Endothelial cell of umbilical vein (primary cell): ENCODE results near the gene MRO. TPM values are rescaled to one million over a fixed set of nuclear protein-coding genes. Genes with fewer than 3 reads are reported as not detected.

ENCODE experiments used
- BruUV-seq: library from RNA; stranded (reverse); fragments of 400-500 nt; replicated peaks from 2 replicates; lab custom pipeline; 2021; lab: Mats Ljungman, UMichigan
- CTCF ChIA-PET: fragments of 300-600, 350-600 bp; sonication (Branson Sonifier 250); formaldehyde crosslinking; loops from one replicate; lab custom pipeline; 2021; ENCODE audit warnings: antibody characterized with exemption, inconsistent platforms; lab: Charles Lee
- POLR2A ChIA-PET: fragments of 300-600, 350-600 bp; sonication (Branson Sonifier 250); formaldehyde crosslinking; loops from one replicate; lab custom pipeline; 2021; ENCODE audit warnings: antibody characterized with exemption, inconsistent platforms; lab: Charles Lee
- DNase-seq: peaks from one replicate; pipeline ENCODE4 v3.0.0-alpha.2; 2011; ENCODE audit warnings: low read depth, low spot score
- FAIRE-seq: peaks from 2 replicates; lab custom pipeline; 2011; peaks lifted over from hg19 to GRCh38; lab: Jason Lieb, UNC
- H2AFZ ChIP-seq: 2 replicates; pipeline ENCODE4 v1.6.0; 2012; ENCODE audit warnings: low read depth, low read length, control low read depth, inconsistent platforms
- H3K27ac ChIP-seq: 2 replicates; pipeline ENCODE4 v1.5.1; 2011; ENCODE audit warnings: low read depth, mild to moderate bottlenecking, control low read depth, low read length, moderate library complexity; ENCODE audit not compliant: insufficient read depth
- H3K27me3 ChIP-seq, 2 experiments: 2 replicates each; pipeline versions ENCODE4 v1.6.0 to v1.6.1; 2011; ENCODE audit warnings: low read length in 2 of 2, mixed read lengths in 1 of 2; ENCODE audit not compliant: control insufficient read depth in 2 of 2, insufficient read depth in 2 of 2
- H3K36me3 ChIP-seq, 2 experiments: 2 replicates in 1 of 2; 3 replicates in 1 of 2; pipeline ENCODE4 v1.5.1; 2011; ENCODE audit warnings: low read length in 2 of 2, mild to moderate bottlenecking in 1 of 2, moderate library complexity in 1 of 2; ENCODE audit not compliant: control insufficient read depth in 2 of 2, insufficient read depth in 2 of 2; ENCODE audit errors: extremely low read depth in 1 of 2
- H3K4me1 ChIP-seq: 3 replicates; pipeline ENCODE4 v1.5.1; 2011; ENCODE audit warnings: mild to moderate bottlenecking, low read length; ENCODE audit not compliant: control insufficient read depth, insufficient read depth; ENCODE audit errors: extremely low read depth
- H3K4me2 ChIP-seq: 2 replicates; pipeline ENCODE4 v1.6.1; 2011; ENCODE audit warnings: low read length, control low read depth, mixed read lengths; ENCODE audit not compliant: insufficient read depth
- H3K4me3 ChIP-seq, 3 experiments: fragments of 200-600 bp in 1 of 3; sonication (generic), shearing (Covaris generic) in 1 of 3; replicated peaks in 1 of 3; 2 replicates each; pipeline ENCODE4 v1.5.1; 2011 to 2016; ENCODE audit warnings: control low read depth in 3 of 3, low read length in 3 of 3, mild to moderate bottlenecking in 2 of 3, inconsistent platforms in 1 of 3, low read depth in 1 of 3, moderate library complexity in 1 of 3; ENCODE audit not compliant: insufficient read depth in 1 of 3
- H3K79me2 ChIP-seq: 2 replicates; pipeline ENCODE4 v1.6.0; 2012; ENCODE audit warnings: low read length, inconsistent platforms; ENCODE audit not compliant: control insufficient read depth, insufficient read depth
- H3K9ac ChIP-seq: replicated peaks from 2 replicates; pipeline ENCODE3; 2011; ENCODE audit warnings: low read length, control low read depth; ENCODE audit not compliant: insufficient read depth; ENCODE audit errors: extremely low read depth
- H3K9me1 ChIP-seq: replicated peaks from 3 replicates; pipeline ENCODE4 v1.6.0; 2011; ENCODE audit warnings: mild to moderate bottlenecking, low read length; ENCODE audit not compliant: control insufficient read depth, insufficient read depth; ENCODE audit errors: extremely low read depth
- H3K9me3 ChIP-seq: replicated peaks from 2 replicates; pipeline ENCODE4 v1.5.1; 2012; ENCODE audit warnings: low read length, inconsistent platforms; ENCODE audit not compliant: control insufficient read depth, insufficient read depth
- H4K20me1 ChIP-seq: replicated peaks from 2 replicates; pipeline ENCODE3; 2011; ENCODE audit warnings: mild to moderate bottlenecking, low read length; ENCODE audit not compliant: control insufficient read depth, insufficient read depth; ENCODE audit errors: extremely low read depth
- CTCF ChIP-seq, 2 donors: IDR thresholded peaks; 1 replicate in 1 of 2; 2 replicates in 1 of 2; pipeline ENCODE4 v1.5.1; 2011; ENCODE audit warnings: low read length in 2 of 2, mild to moderate bottlenecking in 2 of 2, moderate library complexity in 2 of 2, control low read depth in 1 of 2, inconsistent platforms in 1 of 2, low read depth in 1 of 2; ENCODE audit not compliant: insufficient read depth in 1 of 2; ENCODE audit errors: extremely low read depth in 1 of 2
- EZH2 ChIP-seq: IDR thresholded peaks from 2 replicates; pipeline ENCODE4 v1.6.1; 2012; ENCODE audit warnings: borderline replicate concordance, low read depth, mild to moderate bottlenecking, moderate library complexity, low read length, inconsistent platforms; ENCODE audit not compliant: severe bottlenecking
- FOS ChIP-seq: IDR thresholded peaks from 2 replicates; pipeline ENCODE4 v1.6.1; 2011; ENCODE audit warnings: mild to moderate bottlenecking, low read length, moderate library complexity, borderline replicate concordance; ENCODE audit not compliant: insufficient read depth
- GATA2 ChIP-seq: IDR thresholded peaks from 2 replicates; pipeline ENCODE4 v1.7.0; 2011; ENCODE audit warnings: low read depth, mild to moderate bottlenecking, moderate library complexity, mixed read lengths, low read length; ENCODE audit not compliant: insufficient read length, insufficient read depth
- JUN ChIP-seq: IDR thresholded peaks from 2 replicates; pipeline ENCODE4 v1.6.1; 2011; ENCODE audit warnings: borderline replicate concordance, low read depth; ENCODE audit not compliant: insufficient read length, insufficient read depth
- MYC ChIP-seq: IDR thresholded peaks from one replicate; pipeline ENCODE4 v1.6.1; 2011; ENCODE audit warnings: mild to moderate bottlenecking, low read depth, low read length
- POLR2A ChIP-seq: IDR thresholded peaks from 2 replicates; pipeline ENCODE4 v1.6.1; 2012; ENCODE audit warnings: low read depth, mild to moderate bottlenecking, control low read depth, low read length
- POLR2AphosphoS5 ChIP-seq: IDR thresholded peaks from 2 replicates; pipeline ENCODE4 v1.6.1; 2012; ENCODE audit warnings: low read depth, mild to moderate bottlenecking, control low read depth, low read length, moderate library complexity; ENCODE audit not compliant: insufficient read depth
- dilution Hi-C: fragments of 300-500 bp; cut with MboI; formaldehyde crosslinking; loops from one replicate; pipeline ENCODE4 v1.15.0; 2019; ENCODE audit warnings: low sequenced_read_pairs; ENCODE audit not compliant: extremely low pct_ligation_motif_present
- intact Hi-C: fragments of 100-400 bp; cut with micrococcal nuclease; formaldehyde crosslinking; loops from one replicate; pipeline ENCODE4 v1.10.0; 2022
- polyA plus RNA-seq, 4 experiments: library from polyadenylated mRNA; depleted of rRNA in 3 of 4; stranded (reverse) in 3 of 4; unstranded in 1 of 4; fragments of >200 nt; gene quantifications; 2 replicates each; pipeline versions ENCODE4 v1.2.1 to v1.2.3, GENCODE V29; 2011 to 2012; ENCODE audit warnings: missing spikeins in 1 of 4
- total RNA-seq: library from RNA; stranded (reverse); gene quantifications from 2 replicates; pipeline ENCODE4 v1.2.3, GENCODE V29; 2021
- TF ChIP-seq, protein P1 (sequence below): IDR thresholded peaks from 2 replicates; pipeline ENCODE4 v1.6.1; 2011; ENCODE audit not compliant: insufficient read depth, insufficient read length

Gene MRO
- total and polyA plus RNA-seq, 2 donors (not counting 3 experiments of a cell fraction or from before 2014, with no cell fraction given), result not detected

GRCh38 chr18:50844554-50844953, 24.7 kb upstream of the MRO start:
- FAIRE-seq (no peak), DNase-seq (no peak)
- Histone ChIP-seq H3K9ac (no peak overlapping the region), H4K20me1 (no peaks in the 10 kb centered on the region), H3K4me1 (peaks cover 5% of the 10 kb centered on the region), H2AFZ (no peak overlapping the region), H3K4me2 (no peak overlapping the region), H3K27ac (no peak overlapping the region), H3K36me3 (no peaks in the 10 kb centered on the region), H3K9me1 (no peaks in the 10 kb centered on the region), H3K27me3 (no peaks in the 10 kb centered on the region), H3K9me3 (no peaks in the 10 kb centered on the region), H3K79me2 (no peaks in the 10 kb centered on the region), H3K4me3 (no peak overlapping the region)
- BruUV-seq, result no TSS peak
- dilution Hi-C loops, result no loop called here
- ChIA-PET CTCF (no interaction called here), POLR2A (no interaction called here)
- intact Hi-C loops, result no loop called here
- TF ChIP-seq FOS, result no peak
- no peak for TF ChIP-seq POLR2AphosphoS5
- no peak for TF ChIP-seq CTCF (IDR thresholded peaks at IDR 0.05; ENCODE audit: extremely low read depth in 1 of 2, insufficient read depth in 1 of 2, low read depth in 1 of 2, low read length in 2 of 2)
- TF ChIP-seq EZH2, result no peak
- no peak for TF ChIP-seq POLR2A
- TF ChIP-seq, protein P1, sequence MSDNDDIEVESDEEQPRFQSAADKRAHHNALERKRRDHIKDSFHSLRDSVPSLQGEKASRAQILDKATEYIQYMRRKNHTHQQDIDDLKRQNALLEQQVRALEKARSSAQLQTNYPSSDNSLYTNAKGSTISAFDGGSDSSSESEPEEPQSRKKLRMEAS, result no peak
- TF ChIP-seq MYC, result no peak
- TF ChIP-seq JUN, result no peak
- TF ChIP-seq GATA2, result no peak
